ENCODE results near the gene RC3H1. TPM values are rescaled to one million over a fixed set of nuclear protein-coding genes. Genes with fewer than 3 reads are reported as not detected.
"Not testable (repeated sequence)": the region's sequence is repeated elsewhere in the genome, so short reads cannot be mapped to it uniquely, and the experiment has no call there.

RC3H1 gene
- total RNA-seq, 1 experiment from 2014 or later: 26.9 TPM

DNA sequence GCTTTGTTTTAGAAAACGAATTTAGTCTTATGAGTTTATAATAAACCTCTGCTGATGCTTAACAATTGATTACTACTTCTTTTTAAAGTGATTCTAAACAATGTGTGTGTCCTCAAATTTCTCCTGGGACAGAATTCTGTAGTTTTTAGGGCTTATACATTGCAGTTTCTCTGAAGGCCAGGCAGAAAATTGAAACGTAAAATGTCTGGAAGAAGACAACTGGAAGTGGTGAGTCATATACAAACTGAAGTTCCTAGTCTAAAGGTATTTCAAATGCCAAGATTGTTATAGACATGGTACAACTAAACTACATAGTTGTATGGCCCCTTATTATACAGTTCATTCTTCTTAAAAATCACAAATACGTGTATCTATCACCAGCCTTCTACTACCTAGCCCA lies 30.5 kb upstream of the RC3H1 start:
- BruUV-seq (replicated peaks): no TSS peak
- intact Hi-C loops (cut with micrococcal nuclease): no loop called here
- Mint-ChIP-seq H3K4me3 (ENCODE audit: unreplicated experiment) (no peak overlapping the region), H3K9me3 (ENCODE audit: unreplicated experiment) (no peaks in the 10 kb centered on the region), H3K4me1 (ENCODE audit: insufficient read depth, unreplicated experiment) (no peaks in the 10 kb centered on the region), H3K36me3 (ENCODE audit: insufficient read depth, unreplicated experiment) (no peaks in the 10 kb centered on the region), H3K27me3 (ENCODE audit: insufficient read depth, unreplicated experiment) (no peaks in the 10 kb centered on the region), H3K27ac (ENCODE audit: low read depth, unreplicated experiment) (no peak overlapping the region)
- CTCF ChIA-PET: no interaction called here
- TF ChIP-seq, protein P1, sequence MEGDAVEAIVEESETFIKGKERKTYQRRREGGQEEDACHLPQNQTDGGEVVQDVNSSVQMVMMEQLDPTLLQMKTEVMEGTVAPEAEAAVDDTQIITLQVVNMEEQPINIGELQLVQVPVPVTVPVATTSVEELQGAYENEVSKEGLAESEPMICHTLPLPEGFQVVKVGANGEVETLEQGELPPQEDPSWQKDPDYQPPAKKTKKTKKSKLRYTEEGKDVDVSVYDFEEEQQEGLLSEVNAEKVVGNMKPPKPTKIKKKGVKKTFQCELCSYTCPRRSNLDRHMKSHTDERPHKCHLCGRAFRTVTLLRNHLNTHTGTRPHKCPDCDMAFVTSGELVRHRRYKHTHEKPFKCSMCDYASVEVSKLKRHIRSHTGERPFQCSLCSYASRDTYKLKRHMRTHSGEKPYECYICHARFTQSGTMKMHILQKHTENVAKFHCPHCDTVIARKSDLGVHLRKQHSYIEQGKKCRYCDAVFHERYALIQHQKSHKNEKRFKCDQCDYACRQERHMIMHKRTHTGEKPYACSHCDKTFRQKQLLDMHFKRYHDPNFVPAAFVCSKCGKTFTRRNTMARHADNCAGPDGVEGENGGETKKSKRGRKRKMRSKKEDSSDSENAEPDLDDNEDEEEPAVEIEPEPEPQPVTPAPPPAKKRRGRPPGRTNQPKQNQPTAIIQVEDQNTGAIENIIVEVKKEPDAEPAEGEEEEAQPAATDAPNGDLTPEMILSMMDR (IDR thresholded peaks at IDR 0.05; ENCODE audit: unreplicated experiment): no peak
- POLR2A ChIA-PET: interaction anchor here (0.6 to 1.0 kb wide), 3 partner anchors 29 to 34 kb away, joined by 3 to 4 read pairs (median 3); partner anchors contain the start of gene RC3H1
- DNase-seq (ENCODE audit: unreplicated experiment): no peak

DNA sequence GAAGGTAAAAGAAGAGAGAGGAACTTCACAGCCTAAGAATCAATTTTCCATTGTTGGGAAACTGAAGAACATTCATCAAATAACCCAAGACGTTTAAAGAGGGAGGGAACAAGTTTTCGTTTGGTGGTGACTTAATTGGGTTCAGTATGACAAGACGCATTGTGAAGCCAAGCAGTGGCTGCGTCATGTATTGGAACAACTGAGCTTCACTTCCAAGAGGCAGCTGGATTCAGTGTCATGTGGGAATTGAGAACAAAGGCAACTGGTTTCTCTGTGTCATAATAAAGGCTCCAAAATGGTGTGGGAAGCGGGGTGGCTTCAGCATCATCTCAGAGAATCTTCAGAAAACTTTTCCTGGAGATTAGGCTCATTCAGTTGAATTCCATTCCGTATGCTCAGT lies 29.8 kb upstream of the RC3H1 start:
- TF ChIP-seq, protein P1 (IDR thresholded peaks at IDR 0.05; ENCODE audit: unreplicated experiment): no peak
- Mint-ChIP-seq H3K27me3 (ENCODE audit: insufficient read depth, unreplicated experiment) (no peaks in the 10 kb centered on the region), H3K4me3 (ENCODE audit: unreplicated experiment) (no peak overlapping the region), H3K27ac (ENCODE audit: low read depth, unreplicated experiment) (no peak overlapping the region), H3K4me1 (ENCODE audit: insufficient read depth, unreplicated experiment) (no peaks in the 10 kb centered on the region), H3K9me3 (ENCODE audit: unreplicated experiment) (no peaks in the 10 kb centered on the region), H3K36me3 (ENCODE audit: insufficient read depth, unreplicated experiment) (no peaks in the 10 kb centered on the region)
- CTCF ChIA-PET: interaction anchor here (0.7 kb wide), 1 partner anchor 61 kb away, joined by 5 read pairs; no protein-coding TSS in a partner anchor
- intact Hi-C loops (cut with micrococcal nuclease): no loop called here
- POLR2A ChIA-PET: interaction anchor here (0.6 to 1.0 kb wide), 3 partner anchors 29 to 33 kb away, joined by 3 to 4 read pairs (median 3); partner anchors contain the start of gene RC3H1
- no TSS peak for BruUV-seq (replicated peaks)
- DNase-seq (ENCODE audit: unreplicated experiment): no peak

DNA sequence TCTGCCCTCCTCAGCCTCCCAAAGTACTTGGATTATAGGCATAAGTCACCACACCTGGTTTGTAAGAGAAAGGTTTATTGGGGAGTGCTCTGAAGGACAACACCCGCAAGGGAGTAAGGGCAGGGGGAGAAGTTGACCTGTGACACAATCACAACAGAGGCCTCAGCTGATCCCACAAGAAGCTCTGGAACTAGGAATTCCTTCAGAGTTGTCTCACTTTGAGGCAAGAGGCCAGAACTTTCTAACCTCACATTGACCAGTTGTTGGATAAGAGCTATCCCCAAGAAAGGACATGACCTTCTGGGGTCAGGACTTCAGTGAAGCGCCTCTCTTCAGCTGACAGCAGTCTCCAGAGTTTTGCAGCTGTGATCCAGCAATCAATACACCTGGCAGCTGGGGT lies 27.4 kb upstream of the RC3H1 start:
- H3K36me3 Mint-ChIP-seq (ENCODE audit: insufficient read depth, unreplicated experiment): no peaks in the 10 kb centered on the region
- no peak overlapping the region for H3K4me3 Mint-ChIP-seq (ENCODE audit: unreplicated experiment)
- BruUV-seq (replicated peaks): no TSS peak
- DNase-seq (ENCODE audit: unreplicated experiment): no peak
- no peaks in the 10 kb centered on the region for H3K4me1 Mint-ChIP-seq (ENCODE audit: insufficient read depth, unreplicated experiment)
- ChIA-PET POLR2A (interaction anchor here (1.1 kb wide), 1 partner anchor 24 kb away, joined by 3 read pairs; no protein-coding TSS in a partner anchor), CTCF (interaction anchor here (0.5 to 0.7 kb wide), 2 partner anchors 48 to 385 kb away, joined by 3 to 5 read pairs; no protein-coding TSS in a partner anchor)
- intact Hi-C loops (cut with micrococcal nuclease): no loop called here
- H3K27me3 Mint-ChIP-seq (ENCODE audit: insufficient read depth, unreplicated experiment): no peaks in the 10 kb centered on the region
- no peak overlapping the region for H3K27ac Mint-ChIP-seq (ENCODE audit: low read depth, unreplicated experiment)
- TF ChIP-seq, protein P1 (IDR thresholded peaks at IDR 0.05; ENCODE audit: unreplicated experiment): no peak
- H3K9me3 Mint-ChIP-seq (ENCODE audit: unreplicated experiment): no peaks in the 10 kb centered on the region

DNA sequence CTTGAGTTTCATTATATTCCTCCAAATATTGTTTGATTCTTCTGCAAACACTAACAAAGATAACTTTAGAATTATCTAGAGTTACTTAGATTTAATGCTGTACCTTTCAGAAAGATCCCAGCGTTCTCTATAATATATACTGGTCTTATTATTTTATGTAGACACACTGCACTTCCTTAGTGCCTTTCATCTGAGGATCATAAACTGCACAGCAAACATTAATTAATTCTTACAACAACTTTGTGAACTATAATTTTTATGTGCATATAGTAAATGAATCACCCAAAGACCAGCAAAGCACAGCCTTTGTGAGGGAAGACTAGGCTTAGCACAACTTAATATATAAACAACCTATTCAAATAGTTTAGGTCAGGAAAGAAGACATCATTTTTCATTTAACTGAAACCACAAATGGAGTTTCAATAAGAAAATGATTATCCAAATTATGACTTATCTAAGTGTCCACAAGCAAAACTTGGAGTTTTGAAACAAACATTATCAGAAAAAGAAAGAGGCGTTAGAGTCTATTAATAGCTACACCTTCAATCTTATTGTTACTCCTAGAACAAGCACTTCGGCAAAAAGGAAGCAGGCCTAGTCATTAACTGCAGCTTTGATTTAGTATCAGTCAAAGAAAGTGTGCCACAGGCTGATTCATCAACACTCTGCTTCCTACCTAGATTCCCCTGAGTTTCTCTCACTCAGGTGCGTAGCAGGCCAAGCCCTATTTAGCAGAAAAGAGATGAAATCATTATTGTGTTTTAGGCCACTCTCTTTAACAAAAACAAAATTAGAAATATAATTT lies 22.5 kb upstream of the RC3H1 start:
- TF ChIP-seq, protein P1 (IDR thresholded peaks at IDR 0.05; ENCODE audit: unreplicated experiment): no peak
- no peak overlapping the region for H3K27ac Mint-ChIP-seq (ENCODE audit: low read depth, unreplicated experiment)
- no TSS peak for BruUV-seq (replicated peaks)
- no peaks in the 10 kb centered on the region for H3K27me3 Mint-ChIP-seq (ENCODE audit: insufficient read depth, unreplicated experiment)
- no peaks in the 10 kb centered on the region for H3K36me3 Mint-ChIP-seq (ENCODE audit: insufficient read depth, unreplicated experiment)
- H3K4me1 Mint-ChIP-seq (ENCODE audit: insufficient read depth, unreplicated experiment): peaks cover 6% of the 10 kb centered on the region
- CTCF ChIA-PET: interaction anchor here (0.6 to 1.4 kb wide), 3 partner anchors 8 to 1235 kb away, joined by 3 read pairs; no protein-coding TSS in a partner anchor
- no peak for DNase-seq (ENCODE audit: unreplicated experiment)
- intact Hi-C loops (cut with micrococcal nuclease): no loop called here
- H3K9me3 Mint-ChIP-seq (ENCODE audit: unreplicated experiment): no peaks in the 10 kb centered on the region
- no peak overlapping the region for H3K4me3 Mint-ChIP-seq (ENCODE audit: unreplicated experiment)
- POLR2A ChIA-PET: interaction anchor here (1.3 kb wide), 1 partner anchor 14 kb away, joined by 3 read pairs; no protein-coding TSS in a partner anchor

DNA sequence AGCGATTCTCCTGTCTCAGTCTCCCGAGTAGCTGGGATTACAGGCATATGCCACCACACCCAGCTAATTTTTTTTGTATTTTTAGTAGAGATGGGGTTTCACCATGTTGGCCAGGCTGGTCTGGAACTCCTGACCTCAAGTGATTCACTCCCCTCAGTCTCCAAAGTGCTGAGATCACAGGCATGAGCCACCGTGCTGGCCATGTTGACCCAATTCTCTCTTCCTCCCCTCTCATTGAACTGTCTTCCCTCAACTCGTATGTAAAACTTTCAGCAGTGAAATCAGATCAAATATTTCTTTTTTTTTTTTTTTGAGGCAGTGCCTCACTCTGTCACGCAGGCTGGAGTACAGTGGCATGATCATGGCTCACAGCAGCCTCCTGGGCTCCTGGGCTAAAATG lies 20.4 kb upstream of the RC3H1 start:
- H3K4me1 Mint-ChIP-seq (ENCODE audit: insufficient read depth, unreplicated experiment); H3K27me3 Mint-ChIP-seq (ENCODE audit: insufficient read depth, unreplicated experiment); POLR2A ChIA-PET; H3K36me3 Mint-ChIP-seq (ENCODE audit: insufficient read depth, unreplicated experiment); H3K4me3 Mint-ChIP-seq (ENCODE audit: unreplicated experiment); H3K9me3 Mint-ChIP-seq (ENCODE audit: unreplicated experiment); H3K27ac Mint-ChIP-seq (ENCODE audit: low read depth, unreplicated experiment); DNase-seq (ENCODE audit: unreplicated experiment); intact Hi-C loops (cut with micrococcal nuclease); BruUV-seq (replicated peaks): not testable (repeated sequence)
- CTCF ChIA-PET: interaction anchor here (0.6 kb wide), 1 partner anchor 69 kb away, joined by 4 read pairs; no protein-coding TSS in a partner anchor
